OCI-LY3 (cell line): ENCODE measurements around the gene SHC2.
"Not testable (repeated sequence)": the region's sequence is repeated elsewhere in the genome, so short reads cannot be mapped to it uniquely, and the experiment has no call there.

Source experiments
- H2AFZ ChIP-seq: fragments of 200-600, 300-600 bp; shearing (Covaris generic); 2 replicates; pipeline ENCODE4 v1.6.0; 2014; ENCODE audit warnings: antibody characterized with exemption, low read depth, low read length
- H3K27ac ChIP-seq: fragments of 200-600, 300-600 bp; sonication (generic); 2 replicates; pipeline ENCODE4 v1.5.1; 2014; ENCODE audit warnings: mild to moderate bottlenecking, low read length, moderate library complexity, mixed read lengths
- H3K27me3 ChIP-seq: fragments of 200-600, 300-600 bp; sonication (generic); 2 replicates; pipeline ENCODE4 v1.6.1; 2014; ENCODE audit warnings: low read depth, low read length, mixed read lengths
- H3K36me3 ChIP-seq: fragments of 200-600, 300-600 bp; sonication (generic); replicated peaks from 2 replicates; pipeline ENCODE3; 2014; ENCODE audit warnings: low read depth, low read length, mixed read lengths
- H3K4me1 ChIP-seq: fragments of 300-600, 200-600 bp; sonication (generic); 2 replicates; pipeline ENCODE4 v1.6.1; 2014; ENCODE audit warnings: low read length, mixed read lengths
- H3K4me2 ChIP-seq: fragments of 200-600, 300-600 bp; sonication (generic); 2 replicates; pipeline ENCODE4 v1.6.1; 2014; ENCODE audit warnings: low read length, mixed read lengths
- H3K4me3 ChIP-seq: fragments of 300-600, 200-600 bp; sonication (generic); 2 replicates; pipeline ENCODE4 v1.5.1; 2014; ENCODE audit warnings: antibody characterized with exemption, mild to moderate bottlenecking, low read length, moderate library complexity
- H3K79me2 ChIP-seq: fragments of 300-600, 200-600 bp; shearing (Covaris generic); 2 replicates; pipeline ENCODE4 v1.6.1; 2014; ENCODE audit warnings: mild to moderate bottlenecking, low read length, mixed read lengths
- H3K9ac ChIP-seq: fragments of 300-600, 200-600 bp; shearing (Covaris generic); 2 replicates; pipeline ENCODE4 v1.6.0; 2014; ENCODE audit warnings: mild to moderate bottlenecking, low read length, moderate library complexity
- H3K9me3 ChIP-seq: fragments of 200-600, 300-600 bp; shearing (Covaris generic); 2 replicates; pipeline ENCODE4 v1.6.1; 2014; ENCODE audit warnings: low read length, mixed read lengths; ENCODE audit not compliant: insufficient read depth
- H4K20me1 ChIP-seq: fragments of 200-600, 300-600 bp; sonication (generic); 2 replicates; pipeline ENCODE4 v1.6.1; 2016; ENCODE audit warnings: low read length, mixed read lengths; ENCODE audit not compliant: insufficient read depth
- CTCF ChIP-seq: fragments of 200-600, 300-600 bp; sonication (generic); IDR thresholded peaks from 2 replicates; pipeline ENCODE4 v1.5.1; 2014; ENCODE audit warnings: antibody characterized with exemption, low read length, low read depth
- EZH2phosphoT487 ChIP-seq: fragments of 200-600 bp; shearing (Covaris generic); IDR thresholded peaks from 2 replicates; pipeline ENCODE4 v1.6.1; 2018; ENCODE audit warnings: antibody characterized with exemption, mixed run types, low read depth

SHC2 gene

GRCh38 chr19:412356-413355 lies 48.2 kb downstream of the SHC2 start:
- H3K9ac ChIP-seq: no peak overlapping the region
- H3K4me3 ChIP-seq: no peak overlapping the region
- H4K20me1 ChIP-seq: no peaks in the 10 kb centered on the region
- no peak overlapping the region for H3K4me2 ChIP-seq
- H3K27me3 ChIP-seq: no peaks in the 10 kb centered on the region
- H3K9me3 ChIP-seq: no peaks in the 10 kb centered on the region
- no peaks in the 10 kb centered on the region for H3K79me2 ChIP-seq
- H3K27ac ChIP-seq: no peak overlapping the region
- no peaks in the 10 kb centered on the region for H3K36me3 ChIP-seq
- H2AFZ ChIP-seq: no peak overlapping the region
- no peak for TF ChIP-seq CTCF
- no peaks in the 10 kb centered on the region for H3K4me1 ChIP-seq

GRCh38 chr19:411723-412355 lies 49.0 kb downstream of the SHC2 start:
- Histone ChIP-seq H2AFZ (no peak overlapping the region), H3K4me1 (no peaks in the 10 kb centered on the region), H3K36me3 (no peaks in the 10 kb centered on the region)

GRCh38 chr19:411121-411722 lies 49.6 kb downstream of the SHC2 start:
- H3K4me2 ChIP-seq, H3K79me2 ChIP-seq, H3K36me3 ChIP-seq, H3K4me1 ChIP-seq, H3K9me3 ChIP-seq, H4K20me1 ChIP-seq, H3K27ac ChIP-seq, H3K9ac ChIP-seq, H3K27me3 ChIP-seq, H3K4me3 ChIP-seq, H2AFZ ChIP-seq: not testable (repeated sequence)

More at GRCh38 chr19:411723-412355, 49.0 kb downstream of the SHC2 start:
- H3K9me3 ChIP-seq: no peaks in the 10 kb centered on the region
- H4K20me1 ChIP-seq: no peaks in the 10 kb centered on the region
- no peak overlapping the region for H3K4me3 ChIP-seq
- no peaks in the 10 kb centered on the region for H3K27me3 ChIP-seq
- no peak overlapping the region for H3K9ac ChIP-seq
- TF ChIP-seq CTCF: no peak
- no peak for TF ChIP-seq EZH2phosphoT487
- H3K27ac ChIP-seq: no peak overlapping the region
- H3K4me2 ChIP-seq: no peak overlapping the region
- no peaks in the 10 kb centered on the region for H3K79me2 ChIP-seq

- H3K4me1 ChIP-seq: no peaks in the 10 kb centered on the region
- no peaks in the 10 kb centered on the region for H3K79me2 ChIP-seq
- H3K9ac ChIP-seq: no peak overlapping the region
- no peak overlapping the region for H2AFZ ChIP-seq
- no peaks in the 10 kb centered on the region for H3K9me3 ChIP-seq
- no peak overlapping the region for H3K4me2 ChIP-seq
- TF ChIP-seq CTCF: no peak
- TF ChIP-seq EZH2phosphoT487: no peak
- no peak overlapping the region for H3K27ac ChIP-seq
- no peak overlapping the region for H3K4me3 ChIP-seq
- no peaks in the 10 kb centered on the region for H3K36me3 ChIP-seq
- no peaks in the 10 kb centered on the region for H4K20me1 ChIP-seq
- H3K27me3 ChIP-seq: no peaks in the 10 kb centered on the region
Measured at GRCh38 chr19:410243-410781, 50.5 kb downstream of the SHC2 start.
